C4-2B (cell line): ENCODE measurements around the gene CRYBB3.

Source experiments
- CTCF ChIP-seq: fragments of 450-650 bp; conservative IDR thresholded peaks from 2 replicates; pipeline ENCODE4 v1.5.1; 2017; ENCODE audit warnings: mild to moderate bottlenecking
- ZFX ChIP-seq: fragments of 450-650 bp; IDR thresholded peaks from 2 replicates; pipeline ENCODE4 v1.6.1; 2017

- TF ChIP-seq CTCF (no peak), ZFX (no peak)
Observed at GRCh38 chr22:25208328-25208727, 8.7 kb downstream of the CRYBB3 start.
